MM.1S (cell line): ENCODE measurements around the gene JAKMIP3.
A peak's percentile ranks its signal among the peaks of the same experiment; 100 is the strongest.

Experiments
- DNase-seq: peaks from one replicate; pipeline ENCODE4 v3.0.0-alpha.2; 2015
- H2AFZ ChIP-seq: fragments of 300-600 bp; sonication (generic); 2 replicates; pipeline ENCODE4 v1.6.0; 2016; ENCODE audit warnings: antibody characterized with exemption, low read length
- H3F3A ChIP-seq: fragments of 300-600 bp; sonication (generic); 2 replicates; pipeline ENCODE4 v1.6.1; 2016; ENCODE audit warnings: mild to moderate bottlenecking, antibody characterized with exemption, low read length, moderate library complexity, mixed read lengths; ENCODE audit not compliant: insufficient read depth
- H3K27ac ChIP-seq: fragments of 300-600 bp; sonication (generic); 2 replicates; pipeline ENCODE4 v1.5.1; 2016; ENCODE audit warnings: mild to moderate bottlenecking, low read length
- H3K27me3 ChIP-seq: fragments of 300-600 bp; sonication (generic); replicated peaks from 2 replicates; pipeline ENCODE4 v1.6.0; 2016; ENCODE audit warnings: low read length; ENCODE audit not compliant: insufficient read depth
- H3K36me3 ChIP-seq: fragments of 300-600 bp; sonication (generic); replicated peaks from 2 replicates; pipeline ENCODE4 v1.6.1; 2016; ENCODE audit warnings: mild to moderate bottlenecking, low read length, mixed read lengths; ENCODE audit not compliant: insufficient read depth
- H3K4me1 ChIP-seq: fragments of 300-600 bp; sonication (generic); 2 replicates; pipeline ENCODE4 v1.6.1; 2016; ENCODE audit warnings: low read length, mixed read lengths
- H3K4me2 ChIP-seq: fragments of 300-600 bp; sonication (generic); 2 replicates; pipeline ENCODE4 v1.6.0; 2016; ENCODE audit warnings: low read depth, low read length
- H3K4me3 ChIP-seq: fragments of 300-600 bp; sonication (generic); 2 replicates; pipeline ENCODE4 v1.5.1; 2016; ENCODE audit warnings: low read length, mixed read lengths
- H3K79me2 ChIP-seq: fragments of 300-600 bp; sonication (generic); 2 replicates; pipeline ENCODE4 v1.6.1; 2016; ENCODE audit warnings: mixed run types, low read length, mixed read lengths
- H3K9ac ChIP-seq: fragments of 300-600 bp; sonication (generic); 2 replicates; pipeline ENCODE4 v1.6.1; 2016; ENCODE audit warnings: low read length, mixed read lengths
- H3K9me2 ChIP-seq: fragments of 300-600 bp; sonication (generic); replicated peaks from 2 replicates; pipeline ENCODE4 v1.6.1; 2016; ENCODE audit warnings: mild to moderate bottlenecking, low read length, mixed read lengths; ENCODE audit not compliant: insufficient read depth
- H3K9me3 ChIP-seq: fragments of 300-600 bp; sonication (generic); replicated peaks from 2 replicates; pipeline ENCODE4 v1.6.1; 2016; ENCODE audit warnings: mild to moderate bottlenecking, low read length, mixed read lengths; ENCODE audit not compliant: insufficient read depth
- H4K20me1 ChIP-seq: fragments of 300-600 bp; sonication (generic); 2 replicates; pipeline ENCODE4 v1.6.1; 2016; ENCODE audit warnings: mild to moderate bottlenecking, low read length, moderate library complexity, mixed read lengths; ENCODE audit not compliant: insufficient read depth
- EZH2 ChIP-seq: fragments of 300-600 bp; sonication (generic); optimal IDR thresholded peaks from 2 replicates; pipeline ENCODE3; 2017; ENCODE audit warnings: low read depth, mild to moderate bottlenecking, antibody characterized with exemption, low read length, mixed read lengths
- EZH2phosphoT487 ChIP-seq: fragments of 300-600 bp; sonication (generic); IDR thresholded peaks from 2 replicates; pipeline ENCODE4 v1.6.1; 2018; ENCODE audit warnings: antibody characterized with exemption, low read length
- TF ChIP-seq, protein P1 (sequence below): fragments of 300-600 bp; sonication (generic); IDR thresholded peaks from 2 replicates; pipeline ENCODE4 v1.5.1; 2016; ENCODE audit warnings: antibody characterized with exemption, low read length, mixed read lengths

The JAKMIP3 gene

DNA sequence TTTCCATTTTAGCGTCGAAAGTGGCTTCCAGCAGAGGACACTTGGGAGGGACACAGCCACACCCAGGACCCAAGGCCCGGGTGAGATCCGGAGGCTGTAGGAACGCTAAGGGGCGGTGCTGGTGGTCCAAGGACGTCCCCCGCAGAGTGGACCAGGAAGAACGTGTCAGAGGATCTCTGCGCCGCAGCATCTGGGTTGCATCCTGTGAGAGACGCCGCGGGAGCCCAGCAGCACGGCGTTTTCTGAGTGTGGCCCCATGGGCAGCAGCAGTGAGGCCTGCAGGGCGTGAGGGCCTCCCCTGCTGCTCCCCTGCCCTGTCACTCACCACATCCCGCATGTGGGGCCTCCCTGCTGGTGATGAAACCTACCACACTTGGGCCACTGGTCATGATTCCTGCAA is 43.5 kb upstream of the JAKMIP3 start:
- Histone ChIP-seq H3K4me2 (no peak overlapping the region), H3K9ac (no peak overlapping the region), H3K36me3 (no peaks in the 10 kb centered on the region), H3K27ac (no peak overlapping the region), H3K4me1 (no peaks in the 10 kb centered on the region), H3F3A (no peaks in the 10 kb centered on the region), H2AFZ (no peak overlapping the region), H3K27me3 (peaks cover 18% of the 10 kb centered on the region), H3K9me3 (no peaks in the 10 kb centered on the region), H4K20me1 (no peaks in the 10 kb centered on the region), H3K79me2 (no peaks in the 10 kb centered on the region), H3K9me2 (no peaks in the 10 kb centered on the region), H3K4me3 (no peak overlapping the region)
- DNase-seq = no peak
- TF ChIP-seq, protein P1, sequence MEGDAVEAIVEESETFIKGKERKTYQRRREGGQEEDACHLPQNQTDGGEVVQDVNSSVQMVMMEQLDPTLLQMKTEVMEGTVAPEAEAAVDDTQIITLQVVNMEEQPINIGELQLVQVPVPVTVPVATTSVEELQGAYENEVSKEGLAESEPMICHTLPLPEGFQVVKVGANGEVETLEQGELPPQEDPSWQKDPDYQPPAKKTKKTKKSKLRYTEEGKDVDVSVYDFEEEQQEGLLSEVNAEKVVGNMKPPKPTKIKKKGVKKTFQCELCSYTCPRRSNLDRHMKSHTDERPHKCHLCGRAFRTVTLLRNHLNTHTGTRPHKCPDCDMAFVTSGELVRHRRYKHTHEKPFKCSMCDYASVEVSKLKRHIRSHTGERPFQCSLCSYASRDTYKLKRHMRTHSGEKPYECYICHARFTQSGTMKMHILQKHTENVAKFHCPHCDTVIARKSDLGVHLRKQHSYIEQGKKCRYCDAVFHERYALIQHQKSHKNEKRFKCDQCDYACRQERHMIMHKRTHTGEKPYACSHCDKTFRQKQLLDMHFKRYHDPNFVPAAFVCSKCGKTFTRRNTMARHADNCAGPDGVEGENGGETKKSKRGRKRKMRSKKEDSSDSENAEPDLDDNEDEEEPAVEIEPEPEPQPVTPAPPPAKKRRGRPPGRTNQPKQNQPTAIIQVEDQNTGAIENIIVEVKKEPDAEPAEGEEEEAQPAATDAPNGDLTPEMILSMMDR = no peak
- TF ChIP-seq EZH2phosphoT487 = no peak
- no peak for TF ChIP-seq EZH2

DNA sequence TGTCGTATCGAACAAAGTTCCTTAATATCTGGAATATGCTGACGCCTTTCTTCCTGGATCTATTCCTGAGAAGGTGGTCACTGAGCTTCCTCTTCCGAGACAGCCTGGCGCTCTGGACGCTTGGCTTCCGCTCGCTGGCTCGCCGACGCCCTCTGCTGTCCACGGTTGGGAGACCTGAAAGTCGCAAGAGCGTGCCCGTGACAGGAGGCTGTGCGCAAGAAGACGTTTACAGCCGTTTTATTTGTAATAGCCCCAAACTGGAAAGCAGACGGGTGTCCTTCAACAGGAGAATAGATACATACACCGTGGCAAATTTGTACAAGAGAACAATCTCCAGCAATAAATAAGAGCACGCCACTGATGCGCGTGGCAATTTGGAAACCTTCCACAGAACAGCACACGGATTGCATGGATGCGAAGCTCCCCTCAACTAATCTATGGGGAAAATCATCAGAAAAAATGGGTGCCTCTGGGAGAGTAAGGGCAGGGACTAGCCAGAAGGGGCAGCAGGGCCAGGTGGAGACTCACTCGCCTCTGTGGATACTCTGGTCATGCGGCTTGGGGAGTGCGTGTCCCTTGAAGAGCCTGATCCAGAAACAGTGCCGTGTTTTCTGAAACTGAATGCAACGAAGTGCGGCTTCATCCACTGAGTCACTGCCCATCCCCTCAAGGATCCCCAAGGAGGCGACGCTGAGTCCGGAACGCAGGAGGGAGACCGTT is 42.5 kb upstream of the JAKMIP3 start:
- no peak for DNase-seq
- H3K4me2 ChIP-seq = no peak overlapping the region
- H3K27ac ChIP-seq = no peak overlapping the region
- no peak overlapping the region for H3K4me3 ChIP-seq
- H3K9ac ChIP-seq = no peak overlapping the region
- H4K20me1 ChIP-seq = no peaks in the 10 kb centered on the region
- no peaks in the 10 kb centered on the region for H3K79me2 ChIP-seq
- no peak overlapping the region for H2AFZ ChIP-seq
- no peaks in the 10 kb centered on the region for H3K36me3 ChIP-seq
- H3K9me3 ChIP-seq = no peaks in the 10 kb centered on the region
- H3K27me3 ChIP-seq = peaks cover 25% of the 10 kb centered on the region
- TF ChIP-seq, protein P1 = peak; percentile 49
- no peak for TF ChIP-seq EZH2
- no peaks in the 10 kb centered on the region for H3K9me2 ChIP-seq
- no peaks in the 10 kb centered on the region for H3F3A ChIP-seq
- H3K4me1 ChIP-seq = no peaks in the 10 kb centered on the region

DNA sequence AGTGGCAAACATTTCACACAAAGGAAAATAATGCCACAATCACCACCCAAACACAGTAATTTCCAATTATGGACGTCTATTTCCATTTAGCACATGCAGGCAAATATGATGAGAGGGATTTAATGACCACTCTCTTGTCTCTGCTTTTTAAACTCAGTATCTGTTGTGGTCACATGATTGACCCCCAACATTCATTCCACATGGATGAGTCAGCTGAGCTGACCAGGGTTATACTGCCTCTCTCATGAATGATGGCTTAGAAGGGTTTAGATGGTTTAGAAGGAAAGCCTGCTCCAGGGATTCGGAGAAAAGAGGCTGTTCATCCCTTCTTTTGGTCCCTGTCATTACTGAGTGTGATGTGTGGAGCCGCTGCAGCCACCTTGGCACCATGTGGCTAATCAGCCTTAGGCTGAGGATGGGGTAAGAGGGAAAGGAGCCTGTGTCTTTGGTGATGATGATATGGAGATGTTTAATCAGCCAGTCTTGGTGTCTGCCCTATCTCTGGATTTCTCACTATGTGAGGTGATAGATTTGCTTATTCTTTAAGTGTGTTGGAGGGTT is 38.2 kb upstream of the JAKMIP3 start:
- no peaks in the 10 kb centered on the region for H3K4me1 ChIP-seq
- no peak overlapping the region for H3K27ac ChIP-seq
- H3K4me3 ChIP-seq = no peak overlapping the region
- H3K9ac ChIP-seq = no peak overlapping the region
- DNase-seq = no peak
- H3K4me2 ChIP-seq = no peak overlapping the region
- H3F3A ChIP-seq = no peaks in the 10 kb centered on the region
- TF ChIP-seq, protein P1 = no peak
- TF ChIP-seq EZH2phosphoT487 = no peak
- TF ChIP-seq EZH2 = no peak
- no peaks in the 10 kb centered on the region for H3K9me3 ChIP-seq
- H2AFZ ChIP-seq = no peak overlapping the region
- no peaks in the 10 kb centered on the region for H3K9me2 ChIP-seq
- no peaks in the 10 kb centered on the region for H3K36me3 ChIP-seq
- H3K79me2 ChIP-seq = no peaks in the 10 kb centered on the region
- H4K20me1 ChIP-seq = no peaks in the 10 kb centered on the region
- H3K27me3 ChIP-seq = peaks cover 37% of the 10 kb centered on the region
